Activated CD8-positive, alpha-beta T cell treated with anti-CD3 and anti-CD28 coated beads for 36 hours (primary cell): ENCODE results near the gene MACROD2. TPM values are rescaled to one million over a fixed set of nuclear protein-coding genes. Genes with fewer than 3 reads are reported as not detected.

Source experiments
- ATAC-seq: fragments of 200-7000 bp; cut with Tn5 transposase; one replicate; pipeline ENCODE4 v1.10.0; 2021; ENCODE audit warnings: mild to moderate bottlenecking, moderate library complexity
- CTCF ChIA-PET: fragments of 350-600 bp; sonication (Branson Sonifier 250); formaldehyde crosslinking; loops from one replicate; lab custom pipeline; 2021; ENCODE audit warnings: antibody characterized with exemption; lab: Charles Lee
- POLR2A ChIA-PET: fragments of 350-600 bp; sonication (Branson Sonifier 250); formaldehyde crosslinking; loops from one replicate; lab custom pipeline; 2021; ENCODE audit warnings: antibody characterized with exemption; lab: Charles Lee
- DNase-seq: peaks from one replicate; pipeline ENCODE4 v3.0.0-alpha.2; 2020
- H3K27ac Mint-ChIP-seq: one replicate; pipeline ENCODE4 v1.8.0; 2021; ENCODE audit warnings: mild to moderate bottlenecking, mixed read lengths
- H3K27me3 Mint-ChIP-seq: one replicate; pipeline ENCODE4 v1.8.0; 2021; ENCODE audit warnings: mixed read lengths
- H3K36me3 Mint-ChIP-seq: one replicate; pipeline ENCODE4 v1.8.0; 2021; ENCODE audit warnings: low read depth, mixed read lengths
- H3K4me1 Mint-ChIP-seq: one replicate; pipeline ENCODE4 v1.8.0; 2021; ENCODE audit warnings: low read depth, mixed read lengths
- H3K4me3 Mint-ChIP-seq: one replicate; pipeline ENCODE4 v1.8.0; 2021; ENCODE audit warnings: mild to moderate bottlenecking, moderate library complexity, mixed read lengths
- H3K9me3 Mint-ChIP-seq: one replicate; pipeline ENCODE4 v1.8.0; 2021; ENCODE audit warnings: mixed read lengths
- CTCF ChIP-seq: fragments of 200-600 bp; IDR thresholded peaks from one replicate; pipeline ENCODE4 v1.8.0; 2022; ENCODE audit warnings: antibody characterized with exemption, mild to moderate bottlenecking
- intact Hi-C: fragments of 100-400 bp; cut with micrococcal nuclease; formaldehyde crosslinking; loops from one replicate; pipeline ENCODE4 v1.10.0; 2022
- total RNA-seq, 2 experiments: library from RNA; stranded (reverse); gene quantifications; one replicate each; pipeline ENCODE4 v1.2.3, GENCODE V29; 2021

MACROD2 gene
- total RNA-seq, 2 experiments from 2014 or later = not detected

GRCh38 chr20:15674253-15675060 is 1679.1 kb downstream of the MACROD2 start:
- CTCF ChIA-PET = no interaction called here
- no peaks in the 10 kb centered on the region for H3K36me3 Mint-ChIP-seq

GRCh38 chr20:15675061-15675514 is 1679.8 kb downstream of the MACROD2 start:
- Mint-ChIP-seq H3K4me1 (no peaks in the 10 kb centered on the region), H3K36me3 (no peaks in the 10 kb centered on the region), H3K9me3 (no peaks in the 10 kb centered on the region), H3K27me3 (no peaks in the 10 kb centered on the region), H3K27ac (no peak overlapping the region), H3K4me3 (no peak overlapping the region)
- POLR2A ChIA-PET = no interaction called here
- DNase-seq = no peak
- TF ChIP-seq CTCF = no peak
- CTCF ChIA-PET = no interaction called here
- no peak for ATAC-seq
- intact Hi-C loops = no loop called here

More at GRCh38 chr20:15674253-15675060, 1679.1 kb downstream of the MACROD2 start:
- DNase-seq (no peak), ATAC-seq (no peak)
- Mint-ChIP-seq H3K27ac (no peak overlapping the region), H3K27me3 (no peaks in the 10 kb centered on the region), H3K9me3 (no peaks in the 10 kb centered on the region), H3K4me3 (no peak overlapping the region), H3K4me1 (no peaks in the 10 kb centered on the region)
- TF ChIP-seq CTCF = no peak
- intact Hi-C loops = no loop called here
- POLR2A ChIA-PET = no interaction called here

- DNase-seq (no peak), ATAC-seq (no peak)
- Mint-ChIP-seq H3K27me3 (no peaks in the 10 kb centered on the region), H3K9me3 (peaks cover under 1% of the 10 kb centered on the region), H3K4me3 (no peak overlapping the region), H3K4me1 (no peaks in the 10 kb centered on the region), H3K36me3 (no peaks in the 10 kb centered on the region), H3K27ac (no peak overlapping the region)
- TF ChIP-seq CTCF = no peak
- CTCF ChIA-PET = no interaction called here
- POLR2A ChIA-PET = no interaction called here
- intact Hi-C loops = no loop called here
Observed at GRCh38 chr20:15675813-15676484, 1680.6 kb downstream of the MACROD2 start.

- Mint-ChIP-seq H3K36me3 (no peaks in the 10 kb centered on the region), H3K9me3 (peaks cover 3% of the 10 kb centered on the region), H3K27ac (no peak overlapping the region), H3K4me1 (no peaks in the 10 kb centered on the region), H3K4me3 (no peak overlapping the region), H3K27me3 (no peaks in the 10 kb centered on the region)
- ATAC-seq = no peak
- ChIA-PET POLR2A (no interaction called here), CTCF (no interaction called here)
- DNase-seq = no peak
- TF ChIP-seq CTCF = no peak
- intact Hi-C loops = no loop called here
Observed at GRCh38 chr20:15676815-15677214, 1681.5 kb downstream of the MACROD2 start.

- POLR2A ChIA-PET = interaction anchor here (0.7 kb wide), 1 partner anchor 1334 kb away, joined by 3 read pairs; no protein-coding TSS in a partner anchor
- CTCF ChIA-PET = no interaction called here
- no peak for ATAC-seq
Observed at GRCh38 chr20:15682690-15683089, 1687.4 kb downstream of the MACROD2 start.

More at GRCh38 chr20:15682690-15683089, 1687.4 kb downstream of the MACROD2 start:
- H3K27ac Mint-ChIP-seq = no peak overlapping the region
- TF ChIP-seq CTCF = no peak
- peaks cover 3% of the 10 kb centered on the region for H3K9me3 Mint-ChIP-seq
- no peak overlapping the region for H3K4me3 Mint-ChIP-seq
- H3K27me3 Mint-ChIP-seq = no peaks in the 10 kb centered on the region
- H3K36me3 Mint-ChIP-seq = no peaks in the 10 kb centered on the region
- H3K4me1 Mint-ChIP-seq = no peaks in the 10 kb centered on the region
- intact Hi-C loops = no loop called here
- no peak for DNase-seq
